Epithelial cell of proximal tubule (primary cell): Measurements from ENCODE around the gene FYN. TPM values are rescaled to one million over a fixed set of nuclear protein-coding genes. Genes with fewer than 3 reads are reported as not detected.

Experiments
- DNase-seq: peaks from one replicate; pipeline ENCODE4 v3.0.0-alpha.2; 2011; ENCODE audit warnings: low read depth
- H3K4me3 ChIP-seq: 2 replicates; pipeline ENCODE4 v1.5.1; 2011; ENCODE audit warnings: low read depth, mild to moderate bottlenecking, low read length
- CTCF ChIP-seq: conservative IDR thresholded peaks from 2 replicates; pipeline ENCODE4 v1.5.1; 2012; ENCODE audit warnings: low read depth, mild to moderate bottlenecking, low read length
- total RNA-seq: library from RNA; depleted of rRNA; stranded (reverse); fragments of >200 nt; gene quantifications from 2 replicates; pipeline ENCODE4 v1.2.3, GENCODE V29; 2015

The FYN gene
- total RNA-seq, 1 donor from 2014 or later: 55.4 TPM

GRCh38 chr6:111864138-111865048 lies 8.9 kb downstream of the FYN start:
- no peak overlapping the region for H3K4me3 ChIP-seq
- TF ChIP-seq CTCF: no peak
- DNase-seq: no peak

GRCh38 chr6:111862741-111863140 lies 10.5 kb downstream of the FYN start:
- TF ChIP-seq CTCF: no peak
- no peak overlapping the region for H3K4me3 ChIP-seq
- DNase-seq: no peak

- H3K4me3 ChIP-seq: no peak overlapping the region
- no peak for TF ChIP-seq CTCF
- no peak for DNase-seq
These were observed 10.9 kb downstream of the FYN start for GRCh38 chr6:111862314-111862713.

GRCh38 chr6:111861431-111861885 lies 11.8 kb downstream of the FYN start:
- no peak for DNase-seq
- no peak overlapping the region for H3K4me3 ChIP-seq
- TF ChIP-seq CTCF: no peak

GRCh38 chr6:111858347-111858746 lies 14.9 kb downstream of the FYN start:
- no peak overlapping the region for H3K4me3 ChIP-seq
- no peak for DNase-seq
- no peak for TF ChIP-seq CTCF

GRCh38 chr6:111857674-111858337 lies 15.4 kb downstream of the FYN start:
- DNase-seq: no peak
- no peak overlapping the region for H3K4me3 ChIP-seq
- TF ChIP-seq CTCF: no peak

GRCh38 chr6:111855753-111856152 lies 17.5 kb downstream of the FYN start:
- no peak for TF ChIP-seq CTCF
- H3K4me3 ChIP-seq: no peak overlapping the region
- no peak for DNase-seq
